Measurements from ENCODE around the gene CLDN5. TPM values are rescaled to one million over a fixed set of nuclear protein-coding genes. Genes with fewer than 3 reads are reported as not detected.

CLDN5 gene
- total and polyA plus RNA-seq, 2 of the 4 experiments (the other 2 are of a cell fraction), result 0.18 to 0.21 TPM

DNA sequence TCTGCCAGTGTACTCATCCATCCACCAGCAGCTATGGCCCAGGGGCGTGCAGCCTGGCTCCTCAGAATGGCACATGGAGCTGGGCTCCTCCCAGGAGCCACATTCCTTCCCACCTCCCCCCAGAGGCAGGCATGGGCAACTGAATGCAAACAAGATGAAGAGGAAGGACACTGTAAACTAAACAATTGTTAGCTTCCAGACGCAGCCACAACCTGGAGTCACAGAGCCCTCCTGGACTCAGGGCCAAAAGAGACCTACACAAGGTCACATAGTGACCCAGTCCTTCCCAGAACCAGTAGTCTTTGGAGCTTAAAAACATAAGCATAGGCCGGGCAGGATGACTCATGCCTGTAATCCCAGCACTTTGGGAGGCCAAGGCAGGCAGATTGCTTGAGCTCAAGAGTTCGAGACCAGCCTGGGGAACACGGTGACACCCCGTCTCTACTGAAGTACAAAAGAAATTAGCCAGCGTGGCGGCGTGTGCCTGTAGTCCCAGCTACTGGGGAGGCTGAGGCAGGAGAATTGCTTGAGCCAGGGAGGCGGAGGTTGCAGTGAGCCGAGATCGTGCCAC, 30.7 kb upstream of the CLDN5 start:
- dilution Hi-C loops (cut with HindIII; ENCODE audit: low sequenced_read_pairs, unreplicated experiment), result no loop called here
- TF ChIP-seq MAZ (IDR thresholded peaks at IDR 0.05; ENCODE audit: borderline replicate concordance, low read depth, low read length), result no peak
- no peak for TF ChIP-seq MXI1 (IDR thresholded peaks at IDR 0.05; ENCODE audit: borderline replicate concordance, low read depth, low read length)
- TF ChIP-seq, protein P1, sequence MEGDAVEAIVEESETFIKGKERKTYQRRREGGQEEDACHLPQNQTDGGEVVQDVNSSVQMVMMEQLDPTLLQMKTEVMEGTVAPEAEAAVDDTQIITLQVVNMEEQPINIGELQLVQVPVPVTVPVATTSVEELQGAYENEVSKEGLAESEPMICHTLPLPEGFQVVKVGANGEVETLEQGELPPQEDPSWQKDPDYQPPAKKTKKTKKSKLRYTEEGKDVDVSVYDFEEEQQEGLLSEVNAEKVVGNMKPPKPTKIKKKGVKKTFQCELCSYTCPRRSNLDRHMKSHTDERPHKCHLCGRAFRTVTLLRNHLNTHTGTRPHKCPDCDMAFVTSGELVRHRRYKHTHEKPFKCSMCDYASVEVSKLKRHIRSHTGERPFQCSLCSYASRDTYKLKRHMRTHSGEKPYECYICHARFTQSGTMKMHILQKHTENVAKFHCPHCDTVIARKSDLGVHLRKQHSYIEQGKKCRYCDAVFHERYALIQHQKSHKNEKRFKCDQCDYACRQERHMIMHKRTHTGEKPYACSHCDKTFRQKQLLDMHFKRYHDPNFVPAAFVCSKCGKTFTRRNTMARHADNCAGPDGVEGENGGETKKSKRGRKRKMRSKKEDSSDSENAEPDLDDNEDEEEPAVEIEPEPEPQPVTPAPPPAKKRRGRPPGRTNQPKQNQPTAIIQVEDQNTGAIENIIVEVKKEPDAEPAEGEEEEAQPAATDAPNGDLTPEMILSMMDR (conservative IDR thresholded peaks at IDR 0.05; ENCODE audit: low read depth, low read length), result peak; percentile 31; the same call in 1 of the 2 replicates
- peak; percentile 16; the same call in 1 of the 2 replicates for TF ChIP-seq FOS (IDR thresholded peaks at IDR 0.05; ENCODE audit: low read depth, low read length)
- no peak for TF ChIP-seq RAD21 (IDR thresholded peaks at IDR 0.05; ENCODE audit: low read length)
- H2AK5ac ChIP-seq (ENCODE audit: low read depth, low read length), result no peak overlapping the region
- H4K8ac ChIP-seq (ENCODE audit: low read depth in 2 of 2, low read length in 2 of 2), result no peak overlapping the region
- H3K9me3 ChIP-seq (ENCODE audit: control insufficient read depth, insufficient read depth, low read length), result peaks cover 2% of the 10 kb centered on the region; the same call in 1 of the 2 replicates
- peaks cover 4% of the 10 kb centered on the region; the same call in 1 of the 2 replicates for H3K9me1 ChIP-seq (ENCODE audit: insufficient read depth, low read length)
- WGBS, 2 experiments (ENCODE audit: extremely low coverage in 2 of 2, insufficient read length in 1 of 2), result 79% methylated on average over 6 of the region's 12 CpGs; no CpG with 5 or more reads in 1 of the 2 experiments
- no peak overlapping the region for H2BK15ac ChIP-seq (ENCODE audit: low read depth, low read length)
- H3K4me3 ChIP-seq (ENCODE audit: insufficient read depth, low read depth, low read length), result no peak overlapping the region
- H2AFZ ChIP-seq (replicated peaks; ENCODE audit: low read length, poor library complexity), result peak overlapping the region; percentile 12
- H3K27me3 ChIP-seq (ENCODE audit: control insufficient read depth, insufficient read depth, low read length), result peaks cover 6% of the 10 kb centered on the region; the same call in 1 of the 2 replicates
- ChIA-PET POLR2A (ENCODE audit: unreplicated experiment) (no interaction called here), CTCF (interaction anchor here (0.5 to 1.5 kb wide), 6 partner anchors 8 to 77 kb away, joined by 3 to 4 read pairs (median 3); no protein-coding TSS in a partner anchor)
- H2BK5ac ChIP-seq (ENCODE audit: low read depth, low read length, poor library complexity, severe bottlenecking), result no peak overlapping the region
- no peak overlapping the region for H3K4ac ChIP-seq (ENCODE audit: low read depth, low read length)
- H3K23ac ChIP-seq (ENCODE audit: low read depth, low read length), result no peak overlapping the region; the same call in 1 of the 2 replicates
- no peak overlapping the region for H3K4me2 ChIP-seq (ENCODE audit: low read depth, low read length)
- H3K27ac ChIP-seq (ENCODE audit: insufficient read depth, low read length), result no peak overlapping the region
- no peaks in the 10 kb centered on the region for H3K79me1 ChIP-seq (ENCODE audit: low read depth in 1 of 2, low read length in 2 of 2)
- no peaks in the 10 kb centered on the region for H3K36me3 ChIP-seq (ENCODE audit: control insufficient read depth, insufficient read depth, low read length)
- H4K5ac ChIP-seq (ENCODE audit: low read depth, low read length), result no peak overlapping the region
- H3K14ac ChIP-seq (replicated peaks; ENCODE audit: low read depth, low read length), result no peak overlapping the region
- H4K20me1 ChIP-seq (ENCODE audit: insufficient read depth, low read length), result no peaks in the 10 kb centered on the region
- BruUV-seq (replicated peaks), result no TSS peak
- no peak overlapping the region for H2AK9ac ChIP-seq (replicated peaks; ENCODE audit: low read depth, low read length, poor library complexity)
- no peak overlapping the region for H3K9ac ChIP-seq (ENCODE audit: low read depth, low read length)
- no peak overlapping the region for H2BK20ac ChIP-seq (ENCODE audit: low read depth, low read length)
- H3K4me1 ChIP-seq (ENCODE audit: control insufficient read depth, insufficient read depth, low read length), result peaks cover 2% of the 10 kb centered on the region; the same call in 1 of the 2 replicates
- DNase-seq (peak; percentile 35), ATAC-seq (ENCODE audit: low read depth) (peak; percentile 96)
- in situ Hi-C loops (cut with MboI; ENCODE audit: low sequenced_read_pairs), result no loop called here
- no peak overlapping the region for H2BK120ac ChIP-seq (ENCODE audit: low read depth, low read length)
- intact Hi-C loops (cut with micrococcal nuclease), result no loop called here
- no peak overlapping the region for H4K91ac ChIP-seq (ENCODE audit: insufficient read depth, low read depth, low read length)
- no peak overlapping the region for H3K18ac ChIP-seq (ENCODE audit: low read depth, low read length)
- no peak overlapping the region for H3K56ac ChIP-seq (ENCODE audit: extremely low read depth, insufficient read depth, low read length)
